Natural killer cell (primary cell): ENCODE measurements around the gene MME. TPM values are rescaled to one million over a fixed set of nuclear protein-coding genes. Genes with fewer than 3 reads are reported as not detected.

ENCODE experiments used
- ATAC-seq, 3 donors: fragments of 150-1000 bp in 2 of 3; fragments of 200-7000 bp in 1 of 3; cut with Tn5 transposase; 1 replicate in 1 of 3; 2 replicates in 2 of 3; pipeline ENCODE4 v1.10.0; 2021; ENCODE audit warnings: mild to moderate bottlenecking in 2 of 3, moderate library complexity in 2 of 3
- DNase-seq, 2 donors: peaks; one replicate each; pipeline versions ENCODE4 v3.0.0 to v3.0.0-alpha.2; 2013 to 2021; ENCODE audit warnings: mixed read lengths in 1 of 2
- H3K27ac ChIP-seq: one replicate; pipeline ENCODE4 v1.5.1; 2013; ENCODE audit warnings: mild to moderate bottlenecking, low read length
- H3K27me3 ChIP-seq: one replicate; pipeline ENCODE4 v1.6.1; 2013; ENCODE audit warnings: low read length; ENCODE audit not compliant: control insufficient read depth, insufficient read depth
- H3K36me3 ChIP-seq: one replicate; pipeline ENCODE4 v1.6.1; 2013; ENCODE audit warnings: low read length; ENCODE audit not compliant: control insufficient read depth, insufficient read depth
- H3K4me1 ChIP-seq: one replicate; pipeline ENCODE4 v1.6.1; 2013; ENCODE audit warnings: low read length; ENCODE audit not compliant: control insufficient read depth, insufficient read depth
- H3K4me3 ChIP-seq: one replicate; pipeline ENCODE4 v1.5.1; 2013; ENCODE audit warnings: low read length
- H3K9me3 ChIP-seq: one replicate; pipeline ENCODE4 v1.6.1; 2013; ENCODE audit warnings: low read length; ENCODE audit not compliant: control insufficient read depth, insufficient read depth
- H3K27ac Mint-ChIP-seq, 2 donors: one replicate each; pipeline ENCODE4 v1.8.0; 2022; ENCODE audit warnings: mild to moderate bottlenecking in 2 of 2, mixed read lengths in 2 of 2, moderate library complexity in 1 of 2
- H3K27me3 Mint-ChIP-seq, 2 donors: one replicate each; pipeline ENCODE4 v1.8.0; 2022; ENCODE audit warnings: low read depth in 2 of 2, mixed read lengths in 2 of 2
- H3K36me3 Mint-ChIP-seq: one replicate; pipeline ENCODE4 v1.8.0; 2022; ENCODE audit warnings: mixed read lengths
- H3K4me1 Mint-ChIP-seq, 2 donors: one replicate each; pipeline ENCODE4 v1.8.0; 2022; ENCODE audit warnings: mixed read lengths in 2 of 2
- H3K4me3 Mint-ChIP-seq: one replicate; pipeline ENCODE4 v1.8.0; 2022; ENCODE audit warnings: mild to moderate bottlenecking, moderate library complexity, mixed read lengths
- H3K9me3 Mint-ChIP-seq, 2 donors: one replicate each; pipeline ENCODE4 v1.8.0; 2022; ENCODE audit warnings: mixed read lengths in 2 of 2
- CTCF ChIP-seq: fragments of 200-600 bp; IDR thresholded peaks from one replicate; pipeline ENCODE4 v1.8.0; 2022; ENCODE audit warnings: antibody characterized with exemption
- WGBS: methylation state at CpG from one replicate; pipeline ENCODE4 v1.1.7; 2013; ENCODE audit warnings: missing lambda C conversion rate; ENCODE audit not compliant: insufficient coverage; 5-methylcytosine and 5-hydroxymethylcytosine counted together
- intact Hi-C: fragments of 100-400 bp; cut with micrococcal nuclease; formaldehyde crosslinking; loops from one replicate; pipeline ENCODE4 v1.14.2; 2022
- total RNA-seq, 4 donors: library from RNA; stranded (reverse); fragments of 120-200 nt in 1 of 4; gene quantifications; one replicate each; pipeline versions ENCODE4 v1.2.3 to v1.2.4, GENCODE V29; 2013 to 2022

MME gene
- total RNA-seq, 3 donors from 2014 or later (not counting 1 experiment from before 2014, with no cell fraction given): 0.16 to 6.1 TPM; not detected in 1

DNA sequence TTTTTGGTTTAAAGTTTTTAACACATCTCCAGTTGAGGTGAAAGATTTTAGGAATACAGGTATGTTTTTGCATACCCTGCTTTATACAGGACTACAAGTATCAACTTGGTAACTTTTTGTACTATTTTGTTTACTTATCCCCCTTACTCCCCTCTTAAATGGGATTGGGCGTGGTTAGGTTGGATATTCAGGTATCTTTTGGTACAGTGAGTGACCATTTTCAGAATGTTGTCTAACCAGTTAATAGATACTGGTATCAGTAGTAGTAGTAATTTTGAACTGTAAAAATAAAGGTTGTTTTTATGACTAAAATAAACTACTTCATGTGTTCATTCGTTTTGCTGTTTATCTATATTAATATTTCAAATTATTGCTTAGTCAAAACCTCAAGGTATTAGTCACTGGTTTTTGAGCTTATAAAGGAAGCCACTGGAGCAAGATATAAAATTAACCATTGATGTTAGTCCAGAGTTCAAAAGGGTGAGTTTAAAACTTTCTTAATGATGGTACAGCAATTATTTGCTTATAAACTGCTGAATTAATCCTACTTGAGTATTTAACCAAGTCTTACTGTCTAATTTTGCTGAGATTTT lies 3.3 kb downstream of the MME start:
- Mint-ChIP-seq H3K4me3 (no peak overlapping the region), H3K4me1 (peaks cover 0 to 6% of the 10 kb centered on the region in 2 donors), H3K27ac (no peak overlapping the region), H3K36me3 (no peaks in the 10 kb centered on the region), H3K27me3 (peaks cover 24 to 28% of the 10 kb centered on the region in 2 donors), H3K9me3 (peaks cover 6 to 9% of the 10 kb centered on the region in 2 donors)
- Histone ChIP-seq H3K27ac (no peak overlapping the region), H3K36me3 (no peaks in the 10 kb centered on the region), H3K4me1 (no peaks in the 10 kb centered on the region), H3K4me3 (no peak overlapping the region), H3K27me3 (peaks cover 6% of the 10 kb centered on the region), H3K9me3 (no peaks in the 10 kb centered on the region)
- ATAC-seq: no peak
- intact Hi-C loops: no loop called here
- TF ChIP-seq CTCF: no peak
- WGBS: 100% methylated on average over 1 of the region's 2 CpGs
- no peak for DNase-seq

- H3K36me3 ChIP-seq: no peaks in the 10 kb centered on the region
- no peaks in the 10 kb centered on the region for H3K4me1 ChIP-seq
- no peaks in the 10 kb centered on the region for H3K9me3 ChIP-seq
- no peaks in the 10 kb centered on the region for H3K36me3 Mint-ChIP-seq
- intact Hi-C loops: no loop called here
- H3K27me3 ChIP-seq: peaks cover 6% of the 10 kb centered on the region
- no peak overlapping the region for H3K4me3 Mint-ChIP-seq
- no peak overlapping the region for H3K4me3 ChIP-seq
- DNase-seq (no peak), ATAC-seq (no peak)
- no CpG with 5 or more reads among the region's 2 CpGs for WGBS
- TF ChIP-seq CTCF: no peak
- H3K27ac ChIP-seq: no peak overlapping the region
- H3K4me1 Mint-ChIP-seq: no peaks in the 10 kb centered on the region
- peaks cover 6 to 9% of the 10 kb centered on the region in 2 donors for H3K9me3 Mint-ChIP-seq
- H3K27me3 Mint-ChIP-seq: peaks cover 17 to 19% of the 10 kb centered on the region in 2 donors
- H3K27ac Mint-ChIP-seq: no peak overlapping the region
These were observed 4.4 kb downstream of the MME start for GRCh38 chr3:155084567-155084966.

DNA sequence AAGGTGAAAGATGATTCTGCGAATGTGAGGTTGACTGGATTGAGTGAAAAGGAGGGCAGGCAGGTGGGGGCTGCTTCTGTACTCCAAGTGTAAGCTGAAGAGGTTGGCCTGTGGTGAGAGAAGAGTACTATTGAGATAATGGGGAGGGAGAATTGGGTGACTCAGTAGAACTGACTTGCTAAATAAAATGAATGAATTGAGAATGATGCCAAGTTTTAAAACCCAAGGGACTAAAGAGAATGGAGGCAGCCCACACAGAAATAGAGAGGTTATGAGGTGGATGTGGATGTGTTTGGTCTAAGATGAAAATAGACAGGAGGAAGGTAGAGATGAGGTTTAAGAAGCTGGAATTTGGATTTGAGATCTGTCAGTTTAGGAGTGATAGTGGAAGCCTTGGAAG lies 5.9 kb downstream of the MME start:
- Mint-ChIP-seq H3K36me3 (no peaks in the 10 kb centered on the region), H3K27ac (no peak overlapping the region), H3K9me3 (peaks cover 6 to 9% of the 10 kb centered on the region in 2 donors), H3K27me3 (peaks cover 5 to 8% of the 10 kb centered on the region in 2 donors), H3K4me1 (no peaks in the 10 kb centered on the region), H3K4me3 (no peak overlapping the region)
- TF ChIP-seq CTCF: no peak
- H3K36me3 ChIP-seq: no peaks in the 10 kb centered on the region
- ATAC-seq (no peak), DNase-seq (no peak)
- 83% methylated on average over 1 of the region's 1 CpG for WGBS
- intact Hi-C loops: no loop called here
- no peaks in the 10 kb centered on the region for H3K9me3 ChIP-seq
- H3K27ac ChIP-seq: no peak overlapping the region
- no peak overlapping the region for H3K4me3 ChIP-seq
- no peaks in the 10 kb centered on the region for H3K27me3 ChIP-seq
- no peaks in the 10 kb centered on the region for H3K4me1 ChIP-seq

DNA sequence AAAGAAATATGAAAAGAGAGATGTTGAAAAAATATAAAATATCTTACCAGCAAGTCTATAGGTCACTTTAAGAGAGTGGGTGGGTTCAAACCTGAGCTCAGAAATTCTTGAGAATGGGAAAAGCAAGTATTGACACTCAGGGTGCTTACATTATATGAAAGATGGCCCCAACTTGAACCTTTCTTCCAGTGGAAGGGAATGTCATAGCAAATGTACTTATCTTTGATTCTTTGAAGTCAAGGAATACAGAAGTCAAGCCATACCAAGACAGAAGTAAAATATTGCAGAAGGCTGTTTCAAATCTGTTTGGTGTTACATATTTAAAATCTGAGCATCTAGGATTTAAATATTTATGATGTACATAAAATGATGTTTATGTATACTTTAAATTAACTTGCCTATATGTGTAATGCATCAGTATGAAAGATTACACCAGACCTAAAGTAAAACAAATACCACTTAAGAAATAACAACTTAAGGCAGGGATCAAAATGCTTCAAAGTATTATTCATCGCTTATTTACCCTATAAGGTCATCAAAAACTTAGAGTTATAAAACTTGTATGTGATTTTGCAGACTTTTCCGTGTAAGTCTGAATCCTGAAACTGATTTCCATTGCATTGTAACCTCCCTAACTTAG lies 8.7 kb downstream of the MME start:
- intact Hi-C loops: no loop called here
- H3K9me3 ChIP-seq: no peaks in the 10 kb centered on the region
- Mint-ChIP-seq H3K36me3 (no peaks in the 10 kb centered on the region), H3K9me3 (peaks cover 6 to 9% of the 10 kb centered on the region in 2 donors), H3K27ac (no peak overlapping the region), H3K4me1 (no peaks in the 10 kb centered on the region), H3K4me3 (no peak overlapping the region), H3K27me3 (no peaks in the 10 kb centered on the region)
- H3K27me3 ChIP-seq: no peaks in the 10 kb centered on the region
- H3K4me3 ChIP-seq: no peak overlapping the region
- no peak for ATAC-seq
- H3K4me1 ChIP-seq: no peaks in the 10 kb centered on the region
- no peaks in the 10 kb centered on the region for H3K36me3 ChIP-seq
- DNase-seq: no peak
- no CpG with 5 or more reads among the region's 2 CpGs for WGBS
- H3K27ac ChIP-seq: no peak overlapping the region
- TF ChIP-seq CTCF: no peak
